ENCODE data around the gene AUP1.

AUP1 gene

DNA sequence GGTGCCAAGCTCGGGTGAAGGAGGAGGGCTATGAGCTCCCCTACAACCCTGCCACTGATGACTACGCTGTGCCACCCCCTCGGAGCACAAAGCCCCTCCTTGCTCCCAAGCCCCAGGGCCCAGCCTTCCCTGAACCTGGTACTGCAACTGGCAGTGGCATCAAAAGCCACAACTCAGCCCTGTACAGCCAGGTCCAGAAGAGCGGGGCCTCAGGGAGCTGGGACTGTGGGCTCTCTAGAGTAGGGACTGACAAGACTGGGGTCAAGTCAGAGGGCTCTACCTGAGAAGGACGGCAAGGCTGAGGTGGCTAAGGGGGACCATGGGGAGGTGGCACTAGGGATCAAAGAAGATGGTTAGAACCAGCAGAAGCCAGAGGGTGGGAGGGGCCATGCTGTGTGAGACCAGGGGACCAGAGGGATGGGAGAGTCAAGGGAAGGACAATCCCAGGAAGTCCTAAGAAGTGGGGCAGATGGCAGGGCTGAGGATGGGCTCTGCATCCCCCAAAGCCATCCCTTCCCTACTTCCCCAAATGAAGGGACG is 27.4 kb upstream of the AUP1 start:
- no peak for DNase-seq

GRCh38 chr2:74556159-74556558 is 26.7 kb upstream of the AUP1 start:
- DNase-seq: no peak

GRCh38 chr2:74555610-74556103 is 26.2 kb upstream of the AUP1 start:
- no peak for DNase-seq

DNA sequence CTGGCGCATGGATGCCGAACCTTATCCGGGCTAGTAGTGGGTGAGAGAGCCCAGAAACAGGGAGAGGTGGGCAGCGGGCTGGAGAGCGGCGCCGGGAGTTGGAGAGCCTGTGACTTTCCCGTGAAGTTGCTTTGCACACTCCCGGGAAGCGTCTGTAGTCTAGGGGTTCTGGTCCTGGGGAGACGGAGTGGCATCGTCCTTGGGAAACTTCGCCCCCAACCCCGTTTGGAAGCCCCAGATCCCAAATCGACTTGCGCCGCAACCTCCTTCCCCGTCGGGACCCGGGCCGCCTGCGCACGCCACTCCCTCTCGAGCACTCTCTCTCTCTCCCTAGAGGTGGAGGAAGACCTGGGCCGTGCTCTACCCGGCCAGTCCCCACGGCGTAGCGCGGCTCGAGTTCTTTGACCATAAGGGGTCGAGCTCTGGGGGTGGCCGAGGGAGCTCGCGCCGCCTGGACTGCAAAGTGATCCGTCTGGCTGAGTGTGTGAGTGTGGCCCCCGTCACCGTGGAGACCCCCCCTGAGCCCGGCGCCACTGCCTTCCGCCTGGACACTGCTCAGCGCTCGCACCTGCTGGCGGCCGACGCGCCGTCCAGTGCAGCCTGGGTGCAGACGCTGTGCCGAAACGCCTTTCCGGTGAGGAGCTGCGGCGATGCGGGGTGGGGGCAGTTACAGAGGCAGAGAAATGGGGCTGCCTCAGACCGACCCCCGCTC is 25.5 kb upstream of the AUP1 start:
- peak; percentile 51 for DNase-seq

DNA sequence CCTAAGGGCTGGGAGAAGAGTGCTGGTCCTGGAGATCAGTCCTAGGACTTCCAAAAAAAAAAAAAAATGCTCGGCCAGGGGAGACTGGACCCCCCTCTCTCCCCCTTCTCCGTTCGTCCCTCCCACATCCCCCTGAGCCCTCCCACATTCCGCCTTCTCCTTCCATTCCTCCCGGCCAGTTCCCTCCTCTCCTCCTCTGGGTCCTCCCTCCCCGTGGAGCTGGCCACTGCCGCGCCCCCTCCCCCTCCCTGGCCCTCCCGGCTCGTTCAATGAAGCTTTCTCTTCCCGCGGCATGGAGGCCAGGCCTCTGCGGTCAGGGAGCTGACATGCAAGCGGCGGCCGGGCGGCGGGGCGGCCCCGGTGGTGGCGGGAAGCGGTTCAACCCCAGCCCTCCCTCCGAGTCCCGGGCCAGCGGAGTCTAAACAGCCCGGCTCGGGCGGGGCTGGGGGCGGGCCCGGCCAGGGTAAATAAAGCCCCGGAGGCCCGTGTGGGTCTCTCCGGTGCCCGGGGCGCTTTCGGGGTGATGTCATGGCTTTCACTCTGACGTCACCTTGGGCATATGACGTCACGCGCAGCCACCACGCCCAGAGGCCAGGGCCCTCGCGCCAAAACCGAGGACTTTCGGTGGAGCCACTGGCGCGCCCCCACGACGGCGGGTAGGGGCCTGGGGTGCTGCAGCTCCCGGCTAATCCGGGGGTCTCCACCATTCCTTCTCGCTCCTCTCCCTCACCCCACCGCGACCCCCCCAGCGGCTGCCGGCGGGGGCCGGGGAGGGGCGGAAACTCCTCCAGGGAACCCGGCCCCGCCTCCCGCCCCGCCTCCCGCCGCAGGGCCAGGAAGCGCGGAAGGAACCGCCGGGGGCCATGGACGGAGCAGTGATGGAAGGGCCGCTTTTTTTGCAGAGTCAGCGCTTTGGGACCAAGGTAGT is 24.6 kb upstream of the AUP1 start, which contains the start of the genes DOK1 and LOXL3:
TSS of gene DOK1 (plus strand) at position 829 of the 928 bp plus-strand sequence. CDS start at position 864, 35 bp downstream.
TSS of gene LOXL3 (minus strand) at position 51 of the 928 bp plus-strand sequence. CDS start 1,308 bp downstream, outside the sequence.
- peak; percentile 85 for DNase-seq

GRCh38 chr2:74552914-74553811 is 23.7 kb upstream of the AUP1 start:
- no peak for DNase-seq

- no peak for DNase-seq
These were observed 22.7 kb upstream of the AUP1 start for GRCh38 chr2:74551942-74552913.

DNA sequence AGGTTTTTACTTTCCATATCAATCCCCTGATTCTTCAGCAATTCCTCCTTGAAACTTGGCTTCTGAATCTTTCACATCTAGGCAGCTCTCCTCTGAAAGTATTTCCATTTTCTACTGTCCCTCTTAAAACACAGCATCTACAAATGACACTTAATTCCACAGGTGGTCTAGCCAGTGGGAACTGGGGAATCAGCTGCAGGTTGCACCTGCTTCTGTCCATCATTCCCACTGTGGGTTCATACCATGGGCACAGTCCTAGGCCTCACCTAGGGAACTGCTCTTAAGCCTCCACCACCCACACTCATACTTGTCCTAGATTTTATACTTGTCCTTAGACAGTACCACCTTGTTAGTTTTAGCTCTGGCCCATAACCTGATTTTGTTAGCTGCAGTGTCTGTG is 22.0 kb upstream of the AUP1 start:
- DNase-seq: no peak

DNA sequence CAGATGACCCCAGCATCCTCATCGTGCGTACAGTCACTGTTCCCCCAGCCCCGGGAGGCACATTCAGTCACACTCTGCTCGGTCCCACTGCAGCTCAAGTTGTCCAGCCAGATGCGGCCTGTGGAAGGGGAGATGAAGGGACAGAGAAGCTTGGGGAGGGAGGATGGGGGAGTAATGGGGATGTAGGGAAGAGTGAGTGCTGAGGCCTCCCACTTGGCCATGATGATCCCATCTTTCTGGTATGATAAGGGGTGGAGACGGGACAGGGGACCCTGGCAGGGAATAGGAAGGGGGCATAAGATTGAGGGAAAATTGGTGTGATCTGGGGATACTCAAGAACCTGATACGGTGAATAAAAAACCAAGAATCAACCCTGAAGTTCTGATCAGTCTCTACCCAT is 20.7 kb upstream of the AUP1 start:
- no peak for DNase-seq

GRCh38 chr2:74548900-74549826 is 19.7 kb upstream of the AUP1 start:
- peak; percentile 14 for DNase-seq

DNA sequence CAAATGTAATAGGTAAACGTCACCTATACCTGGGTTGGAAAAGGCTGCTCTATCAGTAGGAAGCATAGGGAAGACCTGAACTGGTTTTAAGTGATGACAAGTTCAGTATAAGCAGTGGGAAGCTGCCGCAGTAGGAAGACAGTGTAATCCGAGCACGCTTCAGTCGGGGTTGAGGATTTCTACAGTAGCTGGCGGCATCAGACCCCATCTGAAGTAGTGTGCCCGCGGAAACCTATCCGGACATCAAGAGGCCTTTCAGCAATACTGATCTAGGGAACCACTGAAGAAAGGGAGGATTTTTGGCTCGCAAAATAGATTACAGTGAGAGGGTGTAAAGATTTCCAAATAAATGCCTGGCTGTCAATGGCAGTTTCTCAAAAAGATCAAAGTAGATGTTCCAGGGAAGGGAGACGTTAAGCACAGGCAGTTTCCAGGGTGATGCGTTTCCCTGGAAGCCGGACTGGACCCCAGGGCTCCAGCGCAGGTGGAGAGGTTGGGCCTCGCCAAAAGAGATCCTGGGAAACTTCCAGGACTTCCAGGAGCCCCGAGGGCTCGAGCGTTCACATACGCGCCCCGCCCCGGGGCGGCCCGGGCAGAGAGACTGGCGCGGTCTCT is 18.9 kb upstream of the AUP1 start:
- no peak for DNase-seq

GRCh38 chr2:74546004-74546403 is 16.5 kb upstream of the AUP1 start:
- DNase-seq: no peak

DNA sequence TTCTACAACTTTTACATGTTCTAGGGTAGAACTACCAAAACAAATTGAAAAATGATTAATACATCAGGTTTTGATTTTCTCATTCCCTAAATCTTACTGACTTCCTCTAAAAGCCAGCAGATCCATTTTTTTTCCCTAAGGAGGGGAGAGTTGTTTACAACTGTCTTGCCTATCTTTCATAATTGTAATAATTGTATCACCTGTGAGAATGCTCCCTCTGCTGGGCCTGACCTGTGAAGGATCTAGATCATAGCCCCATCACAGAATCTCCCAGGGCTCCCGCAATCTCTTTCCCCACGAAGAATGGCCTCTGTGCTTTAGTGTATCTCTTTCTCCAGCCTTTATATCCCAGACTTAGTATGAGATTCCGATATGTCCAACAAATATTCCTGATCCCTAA is 15.1 kb upstream of the AUP1 start:
- no peak for DNase-seq

GRCh38 chr2:74542978-74543377 is 13.5 kb upstream of the AUP1 start:
- DNase-seq: no peak

DNA sequence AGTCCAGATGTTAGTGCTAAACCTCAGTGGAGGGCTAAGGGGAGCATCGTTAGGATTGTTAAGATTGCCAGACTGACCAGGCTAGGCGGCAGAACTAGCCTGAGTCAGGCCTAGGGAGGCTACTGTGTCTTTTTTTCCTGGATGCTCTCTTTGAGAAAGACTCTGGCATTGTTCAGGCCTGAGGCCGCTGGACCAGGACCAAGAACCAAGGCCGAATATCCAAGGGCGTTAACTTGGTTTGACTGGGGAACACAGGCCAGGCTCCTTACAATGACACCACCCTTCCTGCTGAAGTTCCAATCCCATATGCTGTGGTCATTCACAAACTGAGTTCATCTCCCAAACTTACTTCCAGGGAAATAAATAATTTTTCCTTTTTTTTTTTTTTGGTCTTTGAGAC is 10.8 kb upstream of the AUP1 start:
- no peak for DNase-seq

DNA sequence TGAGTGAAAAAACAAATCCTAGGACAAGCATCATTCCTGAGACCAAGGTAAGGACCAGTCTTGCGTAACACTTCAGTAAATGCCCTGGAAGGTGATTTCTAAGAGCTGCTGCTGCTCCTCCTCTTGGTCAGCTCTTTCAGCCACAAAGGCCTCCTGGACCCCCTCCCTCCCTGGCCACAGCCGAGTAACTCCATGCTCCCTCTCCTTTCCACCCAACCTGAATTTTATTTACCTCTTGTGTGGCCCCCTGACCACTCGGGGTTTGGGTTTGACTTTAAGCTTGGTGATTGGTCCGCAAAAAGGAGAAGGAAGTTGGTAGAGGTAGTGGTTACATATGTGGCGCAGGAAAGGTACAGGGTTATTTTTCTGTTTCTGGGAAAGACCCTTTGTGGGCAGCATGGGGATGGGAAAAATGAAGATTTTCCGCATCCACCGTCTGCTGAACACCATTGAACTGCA is 9.4 kb upstream of the AUP1 start:
- DNase-seq: no peak

DNA sequence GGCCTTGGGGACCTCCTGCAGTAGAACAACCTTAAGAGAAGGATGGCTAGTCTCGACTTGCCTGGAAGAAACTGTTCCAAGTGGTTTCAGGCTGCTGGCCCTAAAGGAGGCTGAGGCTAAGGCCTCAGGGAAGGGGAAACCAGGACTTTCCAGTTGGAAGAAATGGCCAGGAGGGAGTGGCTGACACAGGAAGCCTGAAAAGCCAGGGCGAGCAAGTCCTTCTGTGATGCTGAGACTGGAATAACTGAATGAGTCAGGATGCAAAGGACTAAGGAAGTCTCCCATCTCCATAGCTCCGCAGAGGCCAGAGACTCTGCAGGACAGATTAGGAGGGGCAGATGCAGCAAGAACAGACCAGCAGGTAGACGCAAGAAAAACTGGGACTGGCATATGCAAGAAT is 7.6 kb upstream of the AUP1 start:
- no peak for DNase-seq

DNA sequence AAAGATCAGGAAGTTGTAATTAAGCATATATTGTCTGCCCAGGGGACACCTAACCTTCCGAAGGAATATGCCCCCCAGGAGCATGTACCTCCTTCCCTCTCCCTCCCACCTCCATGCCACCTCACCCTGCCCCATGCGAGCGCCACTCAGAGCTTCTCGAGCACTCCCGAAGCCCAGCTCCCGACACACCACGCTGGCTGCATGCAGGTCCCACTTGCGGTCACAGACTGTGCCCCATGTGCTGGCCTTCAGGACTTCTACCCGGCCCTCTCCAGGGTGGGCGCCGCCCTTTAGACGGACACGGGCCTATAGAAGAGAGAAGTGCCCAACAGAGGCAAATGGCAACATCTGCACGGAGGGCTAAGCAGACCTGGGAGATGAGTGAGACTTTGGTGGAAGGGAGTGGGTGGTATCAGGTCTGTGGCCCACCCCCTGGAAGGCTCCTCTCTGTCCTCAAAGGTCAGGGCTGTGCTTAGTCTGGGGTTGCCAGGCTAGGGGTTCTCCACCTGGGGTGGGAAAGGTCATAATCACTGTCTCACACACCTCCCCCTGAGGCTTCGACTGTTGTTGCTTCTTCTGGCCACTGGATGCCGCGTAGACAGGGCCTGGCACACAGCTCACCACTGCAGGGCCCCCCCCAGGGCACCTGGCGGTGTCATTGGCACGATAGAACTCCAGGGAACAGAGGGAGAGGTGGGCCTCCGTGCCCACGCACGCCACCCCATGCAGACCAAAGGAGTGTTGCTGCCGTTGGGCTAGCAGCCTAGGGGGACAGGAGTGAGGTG is 6.9 kb upstream of the AUP1 start:
- no peak for DNase-seq
